ENCODE data around the gene NEUROG1.
"Not testable (repeated sequence)": the region's sequence is repeated elsewhere in the genome, so short reads cannot be mapped to it uniquely, and the experiment has no call there.

NEUROG1 gene

GRCh38 chr5:135535420-135535819 lies 344 bp downstream of the NEUROG1 start:
- no peak for FAIRE-seq

- FAIRE-seq = no peak
Measured at GRCh38 chr5:135534609-135535419, 950 bp downstream of the NEUROG1 start.

DNA sequence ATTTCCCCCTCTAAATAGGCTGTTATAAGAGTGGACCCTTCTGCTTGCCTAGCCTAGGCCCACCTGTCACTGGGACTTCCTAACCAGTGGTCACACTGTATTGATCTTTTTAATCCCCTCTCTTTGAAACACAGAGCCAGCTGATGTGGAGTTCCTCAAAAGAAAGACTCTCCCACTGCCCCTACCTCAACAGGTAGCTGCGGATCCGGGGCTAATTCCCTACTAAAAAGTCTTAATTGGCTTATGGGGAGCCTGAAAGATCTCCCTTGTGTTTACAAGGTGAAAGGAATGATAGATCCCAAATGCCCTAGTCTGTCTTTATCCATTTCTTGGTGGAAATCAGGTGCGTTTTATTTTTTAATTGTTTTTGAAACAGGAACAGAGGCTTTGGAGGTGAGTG lies 2.0 kb downstream of the NEUROG1 start:
- no peak for FAIRE-seq

DNA sequence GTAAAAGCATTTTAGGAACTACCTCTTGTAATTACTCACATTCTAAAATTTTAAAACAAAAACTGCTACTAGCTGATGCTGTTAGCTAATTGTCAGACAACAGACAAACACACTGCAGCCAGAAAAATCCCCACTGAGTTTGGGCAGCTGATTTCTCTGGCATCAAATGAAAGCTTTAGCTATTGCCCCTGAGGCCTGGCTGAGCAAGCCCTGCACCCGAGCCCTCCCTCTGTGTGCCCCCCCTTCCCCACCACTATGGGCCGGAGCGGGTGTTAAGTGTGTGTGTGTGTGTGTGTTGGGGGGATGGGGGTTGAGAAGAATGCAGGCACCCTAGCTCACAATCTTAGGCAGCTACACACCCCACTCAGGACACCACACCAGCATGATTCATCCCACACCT lies 2.4 kb downstream of the NEUROG1 start:
- no peak for FAIRE-seq

DNA sequence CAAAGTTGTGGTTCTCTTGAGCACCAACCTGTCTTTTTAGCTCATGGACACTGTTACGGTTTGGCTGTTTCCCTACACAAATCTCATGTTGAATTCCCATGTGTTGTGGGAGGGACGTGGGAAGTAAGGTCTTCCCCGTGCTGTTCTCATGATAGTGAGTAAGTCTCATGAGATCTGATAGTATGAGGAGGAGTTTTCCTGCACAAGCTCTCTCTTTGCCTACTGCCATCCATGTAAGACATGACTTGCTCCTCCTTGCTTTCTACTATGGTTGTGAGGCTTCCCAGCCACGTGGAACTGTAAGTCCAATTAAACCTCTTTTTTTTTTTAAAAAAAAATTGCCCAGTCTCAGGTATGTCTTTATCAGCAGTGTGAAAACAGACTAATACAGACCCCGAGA lies 6.2 kb downstream of the NEUROG1 start:
- not testable (repeated sequence) for FAIRE-seq

DNA sequence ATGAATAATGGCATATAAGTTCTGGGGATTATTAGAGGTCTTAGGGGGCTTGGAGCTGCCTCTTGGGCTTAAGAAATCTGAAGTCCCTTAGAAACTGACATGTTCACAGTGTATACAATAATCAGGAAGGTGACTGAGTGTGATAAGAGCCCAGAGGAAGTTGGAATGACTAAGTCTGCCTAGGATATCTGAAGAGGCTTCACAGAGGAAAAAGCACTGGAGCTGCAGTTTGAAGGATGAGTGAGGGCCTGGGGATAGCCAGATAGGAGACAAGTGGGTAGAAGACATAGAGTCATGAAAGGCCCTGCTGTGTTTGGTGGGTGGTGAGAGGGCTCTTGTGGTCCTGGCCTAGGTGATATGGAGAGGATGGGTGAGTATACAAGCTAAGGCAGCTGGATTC lies 8.8 kb downstream of the NEUROG1 start:
- FAIRE-seq = no peak

- FAIRE-seq = no peak
Measured at GRCh38 chr5:135521964-135522363, 13.8 kb downstream of the NEUROG1 start.

DNA sequence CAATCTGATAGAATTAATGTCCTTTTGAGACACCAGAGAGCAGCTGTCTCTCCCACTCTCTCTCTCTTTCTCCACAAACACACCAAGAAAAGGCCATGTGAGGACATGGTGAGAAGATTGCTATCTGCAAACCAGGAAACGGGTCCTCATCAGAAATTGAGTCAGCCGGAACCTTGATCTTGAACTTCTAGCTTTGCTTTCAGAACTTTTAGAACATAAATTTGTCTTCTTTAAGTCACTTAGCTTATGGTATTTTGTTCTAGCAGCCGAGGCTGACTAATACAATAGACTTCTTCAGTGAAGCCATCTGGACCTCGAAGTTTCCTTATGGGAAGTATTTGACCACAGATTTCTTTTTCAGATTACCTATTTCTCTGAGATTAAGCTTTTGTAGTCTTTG lies 18.1 kb downstream of the NEUROG1 start:
- no peak for FAIRE-seq

GRCh38 chr5:135514116-135514515 lies 21.6 kb downstream of the NEUROG1 start:
- FAIRE-seq = no peak

- no peak for FAIRE-seq
Measured at GRCh38 chr5:135511761-135512575, 23.8 kb downstream of the NEUROG1 start.

DNA sequence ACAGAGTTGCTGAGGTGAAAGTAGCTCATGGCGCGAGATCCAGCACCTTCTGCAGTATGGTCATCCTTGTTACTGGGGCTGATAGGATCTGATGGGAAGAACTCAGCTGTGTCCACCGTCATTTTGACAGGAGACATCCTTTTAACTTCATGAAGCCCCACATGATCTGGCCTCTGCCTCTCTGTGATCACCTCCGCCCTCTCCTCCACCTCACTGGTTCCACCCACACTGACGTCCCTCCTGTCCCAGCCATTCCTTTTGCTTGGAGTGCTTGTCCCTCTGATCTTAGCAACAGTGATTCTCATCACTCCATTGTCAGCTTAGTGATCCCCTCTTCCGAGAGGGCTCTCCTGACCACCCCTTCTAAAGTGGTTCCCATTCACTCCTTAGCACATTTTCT lies 25.8 kb downstream of the NEUROG1 start:
- FAIRE-seq = no peak

- no peak for FAIRE-seq
Measured at GRCh38 chr5:135508496-135509005, 27.2 kb downstream of the NEUROG1 start.

- FAIRE-seq = no peak
Measured at GRCh38 chr5:135505973-135506372, 29.8 kb downstream of the NEUROG1 start.

DNA sequence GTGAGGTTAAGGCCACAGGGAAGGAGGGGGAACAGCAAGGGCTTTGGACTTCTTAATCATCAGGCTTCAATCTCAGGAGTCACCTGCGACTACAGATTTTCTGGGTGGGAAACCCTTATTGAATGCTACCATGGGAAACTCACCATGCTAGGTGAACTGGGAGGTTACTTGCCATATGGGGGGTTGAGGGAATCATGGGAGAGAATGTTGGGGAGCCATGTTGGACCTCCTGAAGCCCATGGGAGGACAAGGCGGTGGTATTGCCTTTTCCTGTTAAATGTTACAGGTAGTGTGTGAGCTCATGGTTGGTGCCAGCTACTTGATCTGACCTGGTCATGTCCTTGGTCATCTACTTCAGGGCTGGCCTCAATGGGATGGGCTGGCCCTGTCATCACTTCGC lies 31.4 kb downstream of the NEUROG1 start:
- no peak for FAIRE-seq

DNA sequence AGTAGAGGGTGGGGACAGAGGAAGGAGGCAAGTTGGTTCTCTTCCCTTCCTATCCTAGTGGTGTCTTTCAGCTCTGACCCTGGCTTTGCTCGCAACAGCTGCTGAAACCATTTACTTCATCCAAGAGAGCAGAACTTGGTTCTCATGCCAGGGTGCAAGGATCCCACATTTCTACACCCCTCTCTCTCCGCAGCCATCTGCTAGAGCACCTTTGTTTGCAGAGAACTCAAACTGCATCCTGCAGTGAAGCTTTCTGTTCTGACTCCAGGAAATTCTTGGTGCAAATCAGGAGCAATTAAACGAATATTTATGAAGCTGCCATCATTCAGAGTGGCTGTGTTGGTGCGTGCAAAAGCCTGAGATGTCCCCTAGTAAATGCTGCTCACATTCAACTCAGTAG lies 31.9 kb downstream of the NEUROG1 start:
- FAIRE-seq = no peak

GRCh38 chr5:135502836-135503520 lies 32.8 kb downstream of the NEUROG1 start:
- FAIRE-seq = no peak

DNA sequence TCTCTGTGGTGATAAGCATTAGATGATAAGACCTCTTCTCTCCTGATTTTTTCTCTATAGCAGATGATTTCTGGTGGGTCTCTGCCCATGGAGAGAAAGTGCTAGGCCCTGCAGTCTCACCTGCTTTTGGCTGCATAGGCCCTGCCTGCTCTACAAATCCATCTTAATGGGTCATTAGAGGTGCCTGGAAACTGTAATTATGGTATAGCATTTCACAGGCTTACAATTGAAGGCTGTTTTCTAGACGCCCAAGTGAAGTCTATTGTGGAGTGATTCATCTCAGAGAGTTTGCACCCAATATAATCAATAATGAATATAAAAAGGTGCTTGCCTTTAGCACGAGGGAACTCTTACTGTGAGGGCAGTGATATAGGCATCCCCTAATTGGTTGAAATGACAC lies 33.8 kb downstream of the NEUROG1 start:
- FAIRE-seq = no peak

- FAIRE-seq = no peak
Measured at GRCh38 chr5:135498637-135498995, 37.1 kb downstream of the NEUROG1 start.

DNA sequence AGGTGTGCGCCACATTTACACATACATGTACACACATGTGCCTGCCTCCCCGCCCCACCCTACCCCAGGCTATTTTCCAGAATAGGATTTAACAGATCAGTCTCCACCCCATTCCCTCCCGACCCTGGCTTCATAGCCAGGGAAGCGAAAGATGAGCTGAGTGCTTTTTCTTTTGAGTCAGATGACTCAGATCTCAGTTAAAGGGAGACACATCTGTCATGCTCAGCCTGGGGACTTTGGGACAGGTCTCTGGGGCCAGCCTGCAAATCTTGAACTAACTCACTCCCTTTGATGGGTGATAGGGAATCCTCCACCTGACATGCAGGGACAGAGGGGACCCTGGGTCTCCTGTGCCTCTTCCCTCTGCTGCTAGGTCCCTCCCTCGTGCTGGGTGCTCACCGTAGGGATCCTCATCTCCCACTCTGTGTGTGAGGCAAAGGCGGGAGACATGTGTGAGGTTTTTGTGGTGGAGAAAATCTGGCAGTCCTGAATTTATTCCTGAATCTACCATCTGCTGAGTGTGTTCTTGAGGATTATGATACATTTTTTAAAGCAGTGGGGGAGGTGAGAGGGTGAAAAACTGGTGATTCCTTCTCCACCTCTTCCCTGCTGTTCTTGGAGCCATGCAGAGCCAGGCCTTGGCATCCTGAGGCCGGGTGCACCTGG lies 37.7 kb downstream of the NEUROG1 start:
- FAIRE-seq = no peak

DNA sequence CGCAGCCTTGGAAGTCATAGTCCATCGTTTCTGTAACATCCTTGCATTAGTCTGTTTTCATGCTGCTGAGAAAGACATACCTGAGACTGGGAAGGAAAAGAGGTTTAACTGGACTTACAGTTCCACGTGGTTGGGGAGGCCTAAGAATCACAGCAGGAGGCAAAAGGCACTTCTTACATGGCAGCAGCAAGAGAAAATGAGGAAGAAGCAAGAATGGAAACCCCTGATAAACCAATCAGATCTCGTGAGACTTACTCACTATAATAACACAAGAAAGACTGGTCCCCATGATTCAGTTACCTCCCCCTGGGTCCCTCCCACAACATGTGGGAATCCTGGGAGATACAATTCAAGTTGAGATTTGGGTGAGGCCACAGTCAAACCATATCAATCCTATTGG lies 40.2 kb downstream of the NEUROG1 start:
- not testable (repeated sequence) for FAIRE-seq

DNA sequence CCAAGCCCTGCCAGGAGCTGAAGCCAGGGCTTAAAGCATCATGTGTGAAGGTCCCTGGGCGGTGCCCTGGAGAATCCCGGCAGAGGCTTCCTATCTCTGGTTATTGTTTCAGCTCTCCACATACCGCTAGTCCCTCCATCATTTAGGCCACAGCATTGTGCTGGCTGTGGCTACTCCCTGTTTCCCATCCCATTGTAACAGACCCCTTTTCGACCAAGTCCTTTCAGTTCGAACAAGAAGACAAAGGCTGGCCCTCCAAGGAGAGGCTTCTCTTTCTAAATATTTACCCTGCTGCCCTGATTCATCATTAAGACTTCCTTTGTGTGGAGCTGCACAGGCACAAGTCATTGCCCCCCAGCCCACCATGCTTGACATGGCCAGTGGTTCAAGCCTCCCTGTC lies 41.6 kb downstream of the NEUROG1 start:
- FAIRE-seq = no peak

DNA sequence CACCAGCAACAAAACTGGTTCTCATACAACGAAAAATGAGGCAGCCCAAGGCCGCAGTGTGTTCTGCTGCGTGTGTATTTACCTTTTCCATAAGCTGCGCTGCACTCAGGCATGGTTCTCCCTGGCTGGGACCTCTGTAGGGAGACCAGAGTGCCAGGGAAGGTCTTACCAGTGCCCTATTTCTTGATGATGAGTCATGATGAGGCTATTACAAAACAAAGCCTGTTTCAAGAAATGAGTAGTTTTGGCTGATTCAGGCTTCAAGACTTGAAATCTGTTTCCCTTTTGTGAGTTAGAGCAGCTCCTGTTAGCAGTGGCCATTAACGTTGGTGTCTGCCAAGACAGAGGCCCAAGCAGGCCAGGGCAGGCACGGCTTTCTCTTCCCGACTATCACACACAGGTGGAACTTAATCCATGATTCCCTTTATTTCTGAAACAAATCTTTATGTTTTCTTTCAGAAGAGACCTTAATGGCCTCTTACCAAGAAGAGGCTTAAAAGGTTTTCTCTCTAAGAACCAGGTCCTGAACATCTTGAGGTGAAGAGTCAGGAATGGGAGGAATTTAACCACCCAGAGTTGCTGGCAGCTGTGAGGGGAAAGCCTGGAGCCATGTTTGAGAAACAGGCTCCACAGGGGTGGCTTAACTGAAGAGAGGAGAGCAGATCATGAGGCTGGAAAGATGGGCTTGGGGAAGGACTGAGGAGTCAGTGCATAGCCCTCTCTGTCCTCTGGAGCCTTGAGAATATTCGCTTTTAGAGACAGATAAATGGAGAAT lies 42.2 kb downstream of the NEUROG1 start:
- no peak for FAIRE-seq
